NCI-H128 (cell line): Measurements from ENCODE around the gene FLRT2.

Source experiments
- DNase-seq: peaks from one replicate; lab custom pipeline; 2025; ENCODE audit not compliant: unreplicated experiment; lab: John Stamatoyannopoulos, UW

The FLRT2 gene

DNA sequence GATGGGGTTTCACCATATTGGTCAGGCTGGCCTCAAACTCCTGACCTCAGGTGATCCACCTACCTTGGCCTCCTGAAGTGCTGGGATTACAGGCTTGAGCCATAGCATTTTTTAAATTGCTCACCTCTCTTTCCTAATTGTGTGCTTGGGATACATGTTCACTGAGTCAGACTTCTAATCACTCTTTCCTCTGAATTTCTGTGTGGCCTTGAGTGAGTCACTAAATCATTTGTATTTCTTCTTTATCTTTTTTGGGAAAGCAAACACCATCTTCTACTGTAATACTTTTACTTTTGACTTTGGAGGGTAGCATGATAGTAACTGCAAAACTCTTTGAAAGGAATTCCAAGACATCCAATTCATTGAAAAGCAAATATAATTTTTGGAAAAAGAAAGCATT lies 60.8 kb downstream of the FLRT2 start:
- DNase-seq = no peak

DNA sequence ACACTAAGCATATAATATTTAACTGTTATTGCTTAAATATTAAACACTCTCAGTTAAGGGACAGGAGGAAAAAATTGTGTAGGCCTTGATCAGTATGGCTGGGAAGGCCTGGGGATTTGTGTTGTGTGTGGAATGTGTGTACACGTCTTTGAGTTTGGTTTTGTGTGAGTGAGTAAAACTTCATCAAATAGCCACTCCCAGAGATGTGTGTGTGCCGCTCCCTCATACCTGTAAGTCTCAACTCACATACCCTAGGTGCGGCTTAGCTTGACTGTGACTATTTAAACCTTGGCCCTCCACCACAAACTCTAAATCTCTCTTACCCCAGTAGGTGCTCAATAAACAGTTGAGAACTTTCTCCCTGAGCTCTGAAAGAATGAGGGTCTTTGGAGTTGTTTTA lies 64.3 kb downstream of the FLRT2 start:
- DNase-seq = no peak

DNA sequence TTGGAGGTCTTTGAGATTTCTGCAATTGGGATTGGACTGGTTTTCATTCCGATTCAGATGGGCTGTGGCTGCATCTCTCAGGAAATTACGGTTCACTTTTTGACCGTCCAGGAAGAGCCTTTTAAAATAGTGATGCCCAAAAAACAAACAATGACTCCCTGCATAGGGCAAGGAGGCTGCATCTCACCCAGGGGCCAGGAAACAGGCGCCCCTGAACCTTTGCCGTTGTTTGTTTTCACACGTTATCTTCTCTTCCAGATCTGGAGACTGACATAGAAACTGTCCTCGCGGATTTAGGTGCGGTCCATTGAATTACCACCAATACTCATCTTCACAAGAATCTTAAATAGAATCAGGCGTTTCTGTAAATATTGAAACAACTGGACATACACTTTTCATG lies 66.0 kb downstream of the FLRT2 start:
- DNase-seq = no peak

DNA sequence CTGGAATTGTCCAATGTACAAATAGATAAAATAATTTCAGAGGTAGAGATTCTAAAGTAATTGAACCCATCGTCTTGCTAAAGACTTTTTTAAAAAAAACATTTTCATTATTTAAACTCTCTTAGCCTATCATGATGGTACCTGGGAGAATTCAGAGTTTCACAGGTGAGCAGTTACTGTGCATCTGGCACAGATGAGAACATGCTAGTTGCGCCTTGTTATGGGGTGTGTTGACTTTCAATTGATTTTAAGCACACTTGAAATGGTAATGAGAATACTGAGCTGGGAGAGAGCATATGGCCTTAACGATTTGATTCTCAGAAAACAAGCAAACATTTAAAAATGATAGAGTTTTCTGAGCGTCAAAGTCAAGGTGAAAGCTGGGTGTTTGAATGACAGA lies 66.6 kb downstream of the FLRT2 start:
- peak; percentile 51 for DNase-seq

DNA sequence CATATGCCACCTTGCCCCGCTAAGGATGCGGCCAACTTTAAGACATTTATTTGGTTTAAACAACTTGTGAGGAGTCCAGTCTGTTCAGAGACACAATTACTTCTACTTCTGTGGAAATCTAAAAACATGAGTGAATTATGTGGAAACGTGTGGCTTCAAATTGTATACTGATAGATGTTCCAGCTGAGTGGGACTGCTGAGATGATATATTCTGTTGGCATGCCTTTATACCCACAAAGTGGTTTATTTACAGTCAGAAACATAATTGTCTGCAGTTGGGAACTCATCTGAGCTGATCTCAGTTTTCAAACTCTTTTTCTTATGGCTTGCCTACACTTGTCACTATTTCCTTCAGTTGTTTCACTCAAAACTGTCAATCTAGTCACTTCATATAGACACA lies 67.8 kb downstream of the FLRT2 start:
- no peak for DNase-seq

DNA sequence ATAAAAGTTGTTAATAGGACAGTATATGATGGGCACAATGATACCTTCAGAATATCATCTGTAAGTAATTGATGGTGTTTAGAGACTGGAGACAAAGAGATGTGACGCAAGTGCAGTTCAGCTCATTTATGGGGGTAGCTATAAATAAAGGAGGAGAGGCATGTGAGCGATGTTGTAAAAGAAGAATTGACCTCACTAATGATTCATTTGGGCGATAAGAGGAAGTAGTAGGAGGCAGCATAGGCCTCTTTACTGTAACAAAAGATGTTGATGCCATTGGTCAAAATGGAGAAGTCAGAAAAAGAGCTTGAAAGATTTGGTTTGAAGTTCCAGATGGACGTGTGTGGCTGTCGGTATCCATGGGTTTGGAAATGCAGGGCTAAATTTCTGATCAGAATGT lies 70.0 kb downstream of the FLRT2 start:
- no peak for DNase-seq

DNA sequence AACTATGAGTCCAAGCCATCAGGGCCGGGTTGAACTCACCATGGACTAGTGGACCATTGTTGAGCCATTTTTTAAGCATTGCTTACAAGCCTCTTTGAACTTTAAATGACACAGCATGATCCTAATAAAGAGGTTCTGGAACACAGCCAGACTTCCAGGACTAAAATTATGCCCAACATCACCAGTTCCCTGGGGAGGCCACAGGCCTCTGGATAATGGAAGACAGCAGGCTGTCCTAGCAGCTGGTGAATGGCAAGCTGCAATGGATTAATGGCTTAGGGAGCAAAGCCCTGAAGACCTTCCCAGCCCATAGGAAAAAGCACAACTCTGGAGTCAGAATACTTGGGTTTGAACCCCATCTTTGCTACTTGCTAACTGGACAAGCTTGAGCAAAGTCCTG lies 71.3 kb downstream of the FLRT2 start:
- peak; percentile 71 for DNase-seq

DNA sequence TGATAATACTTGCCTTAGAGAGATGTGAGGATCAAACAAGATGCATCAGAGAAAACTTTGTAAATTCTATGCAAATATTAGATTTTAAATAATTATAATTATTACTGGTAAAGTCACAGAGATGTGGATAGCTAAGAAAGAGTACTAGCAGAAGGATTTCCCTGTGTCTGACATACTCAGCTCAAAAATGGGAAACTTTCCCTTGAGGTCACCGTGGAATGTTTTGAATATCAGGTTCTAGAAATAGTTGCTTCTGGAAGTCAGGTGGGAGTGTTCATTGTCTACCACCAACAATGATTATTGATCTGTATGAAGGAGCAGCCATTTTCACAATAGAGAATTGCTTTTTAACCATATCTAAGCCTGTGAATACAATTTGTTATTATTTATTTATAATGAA lies 71.7 kb downstream of the FLRT2 start:
- DNase-seq = no peak

DNA sequence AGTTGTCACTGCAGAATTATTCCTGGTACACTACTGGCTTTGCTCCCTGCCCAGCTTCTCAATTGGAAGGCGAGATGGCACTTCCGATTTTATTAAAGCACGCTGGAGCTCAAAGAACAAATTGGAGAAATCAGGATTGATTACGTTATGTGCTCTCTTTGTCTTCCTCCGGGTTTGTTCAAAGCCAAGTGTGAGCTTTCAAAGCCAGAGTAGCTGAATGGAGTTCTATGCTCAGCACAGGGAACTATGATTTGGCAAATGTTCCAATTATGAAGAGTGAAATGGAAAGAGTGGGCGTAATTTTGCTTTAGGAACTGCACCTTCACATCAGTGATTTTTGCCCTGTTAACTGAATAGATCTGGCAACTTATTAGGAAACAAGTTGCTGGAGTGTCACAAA lies 72.4 kb downstream of the FLRT2 start:
- DNase-seq = no peak

DNA sequence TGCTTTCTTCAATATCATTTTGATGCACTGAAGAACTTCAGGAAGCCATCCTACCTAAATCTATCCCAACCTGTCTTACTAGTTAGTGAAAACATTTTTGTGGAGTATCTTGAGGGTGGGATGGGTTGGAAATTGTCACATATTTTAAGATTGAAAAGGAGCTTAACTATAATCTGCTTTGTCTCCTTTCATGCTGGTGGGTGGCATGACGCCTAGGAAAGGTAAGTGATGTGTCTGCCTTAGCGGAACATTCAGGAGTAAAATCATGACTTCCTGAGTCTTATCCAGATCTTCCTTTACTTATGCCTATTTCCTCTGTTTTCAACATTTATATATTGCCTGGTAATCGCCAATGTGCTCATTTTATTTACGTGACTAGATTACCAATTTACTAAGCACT lies 74.1 kb downstream of the FLRT2 start:
- DNase-seq = no peak

DNA sequence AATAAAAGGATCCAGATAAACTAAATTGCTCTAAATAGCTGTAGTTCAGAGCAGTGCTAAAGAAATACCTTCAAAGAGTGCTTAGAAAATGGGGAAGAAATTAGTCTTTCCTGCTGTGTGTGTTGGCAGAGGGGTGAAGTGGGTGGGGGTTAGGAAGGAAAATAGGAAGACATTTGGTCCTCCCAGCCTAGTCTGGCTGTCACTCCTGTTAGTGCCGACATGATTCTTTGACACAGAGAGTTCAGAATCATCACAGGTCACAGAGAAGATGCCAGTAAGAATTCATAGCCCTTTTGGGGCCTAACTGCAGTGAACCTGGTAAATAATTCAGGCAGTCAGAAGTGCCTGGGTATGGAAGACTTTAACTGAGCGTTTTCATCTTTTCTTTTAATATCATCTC lies 74.8 kb downstream of the FLRT2 start:
- DNase-seq = no peak

DNA sequence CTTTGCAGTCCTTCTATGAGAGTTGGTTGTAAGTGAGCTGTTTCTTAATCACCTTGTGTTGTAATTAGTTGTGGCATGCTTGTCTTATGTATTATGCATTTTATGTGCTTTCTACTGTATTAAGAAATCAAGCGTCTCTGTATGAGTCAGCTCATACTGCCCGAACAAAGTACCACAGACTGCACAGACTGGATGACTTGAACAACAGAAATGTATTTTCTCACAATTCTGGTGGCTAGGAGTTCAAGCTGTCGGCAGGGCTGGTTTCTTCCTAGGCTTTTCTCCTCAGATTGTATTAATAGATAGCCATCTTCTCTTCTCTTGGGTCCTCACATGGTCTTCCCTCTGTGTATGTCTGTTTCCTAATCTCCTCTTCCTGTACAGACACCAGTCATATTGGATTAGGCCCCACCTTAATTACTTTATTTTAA lies 77.7 kb downstream of the FLRT2 start:
- DNase-seq = no peak

DNA sequence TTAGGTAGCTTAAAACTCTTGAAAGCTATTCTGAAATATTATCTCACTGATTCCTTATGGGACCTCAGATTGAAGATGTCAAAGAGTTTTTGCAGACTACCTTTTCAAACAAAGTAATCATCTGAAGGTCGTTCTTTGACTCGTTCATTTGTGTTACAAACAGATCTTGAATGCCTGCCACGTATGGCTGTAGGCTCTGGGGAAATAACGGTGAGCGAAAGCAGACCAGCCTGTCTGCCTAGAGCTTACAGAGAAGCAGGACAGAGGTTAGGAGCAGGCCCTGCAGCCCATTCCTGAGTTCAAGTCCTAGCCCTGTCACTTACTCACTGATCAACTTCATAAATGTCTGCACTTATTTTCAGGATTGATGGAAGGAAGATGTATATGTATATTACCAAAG lies 83.6 kb downstream of the FLRT2 start:
- DNase-seq = no peak

DNA sequence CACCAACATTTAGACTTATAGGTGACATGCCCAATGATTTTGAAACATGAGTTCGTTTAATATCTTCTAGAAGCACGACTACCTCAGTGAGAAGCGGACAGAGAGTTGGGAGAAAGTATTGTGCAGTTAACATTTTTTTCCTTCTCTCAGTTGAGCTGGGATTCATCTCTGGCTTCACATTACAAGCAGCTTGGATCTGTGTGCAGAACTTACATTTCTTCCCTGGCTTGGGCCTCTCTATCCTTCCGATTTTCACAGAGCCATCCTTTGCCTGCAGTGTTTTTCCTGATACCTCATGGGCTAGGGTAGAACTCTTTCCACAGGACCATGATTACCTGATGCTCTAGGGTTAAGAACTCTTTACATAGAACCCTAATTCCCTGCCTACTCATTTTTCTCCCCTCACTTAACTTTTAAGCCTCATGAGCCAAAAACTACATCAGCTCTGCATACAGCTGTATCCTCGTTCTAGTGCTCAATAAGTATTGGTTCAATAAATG lies 86.5 kb downstream of the FLRT2 start:
- no peak for DNase-seq

DNA sequence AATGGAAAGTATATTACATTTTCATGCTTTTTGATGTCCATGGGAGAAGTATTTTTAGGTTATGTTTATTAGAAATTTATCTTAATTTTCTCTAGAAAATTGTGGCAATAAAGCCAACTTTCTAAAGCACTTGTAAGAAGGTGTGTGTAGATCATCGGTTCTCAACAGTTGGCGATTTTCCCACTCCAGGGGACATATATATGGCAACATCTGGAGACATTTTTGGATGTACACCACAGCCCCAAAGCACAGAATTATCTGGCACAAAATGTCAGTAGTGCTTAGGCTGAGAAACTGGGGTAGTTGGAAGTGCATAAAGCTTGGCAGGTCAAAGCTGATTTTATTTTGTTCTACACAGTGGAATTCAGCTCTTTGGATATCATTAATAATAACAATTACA lies 86.9 kb downstream of the FLRT2 start:
- no peak for DNase-seq

DNA sequence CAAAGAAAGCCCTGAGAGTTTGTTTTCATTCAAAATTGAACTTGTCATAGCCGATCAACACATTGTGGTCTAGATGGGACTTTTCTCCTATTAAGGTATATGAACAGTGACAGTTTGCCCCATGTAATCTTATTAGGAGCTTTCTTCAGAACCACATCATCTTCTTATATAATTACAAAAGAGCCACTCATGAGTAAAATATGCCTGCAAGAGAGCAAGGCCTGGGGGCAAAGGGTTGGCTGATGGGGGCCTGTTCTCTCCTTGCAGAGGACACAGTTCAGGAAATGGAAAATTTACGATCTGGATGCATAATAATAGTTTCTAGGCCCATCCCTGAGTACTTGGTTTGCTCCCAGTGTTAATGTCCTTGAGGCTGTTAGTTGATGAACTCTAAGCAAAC lies 87.8 kb downstream of the FLRT2 start:
- DNase-seq = no peak

DNA sequence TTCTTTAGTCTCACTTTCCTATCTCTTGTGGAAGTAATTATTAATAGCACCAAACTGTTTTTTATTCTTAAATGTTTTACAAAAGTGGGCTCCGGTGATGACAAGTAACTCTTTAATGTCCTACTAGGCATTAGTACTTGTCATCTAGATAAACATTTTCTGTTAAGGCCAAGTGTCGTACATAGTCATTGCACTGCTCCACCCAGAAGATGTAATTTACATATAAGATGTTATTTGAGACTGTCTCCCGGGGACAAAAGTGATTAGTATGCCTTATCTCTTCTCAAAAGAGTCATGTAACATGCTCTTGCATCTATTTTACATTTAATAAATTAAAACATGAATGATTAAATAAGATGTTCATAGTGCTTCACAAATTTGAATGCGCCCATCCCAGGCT lies 88.4 kb downstream of the FLRT2 start:
- no peak for DNase-seq

DNA sequence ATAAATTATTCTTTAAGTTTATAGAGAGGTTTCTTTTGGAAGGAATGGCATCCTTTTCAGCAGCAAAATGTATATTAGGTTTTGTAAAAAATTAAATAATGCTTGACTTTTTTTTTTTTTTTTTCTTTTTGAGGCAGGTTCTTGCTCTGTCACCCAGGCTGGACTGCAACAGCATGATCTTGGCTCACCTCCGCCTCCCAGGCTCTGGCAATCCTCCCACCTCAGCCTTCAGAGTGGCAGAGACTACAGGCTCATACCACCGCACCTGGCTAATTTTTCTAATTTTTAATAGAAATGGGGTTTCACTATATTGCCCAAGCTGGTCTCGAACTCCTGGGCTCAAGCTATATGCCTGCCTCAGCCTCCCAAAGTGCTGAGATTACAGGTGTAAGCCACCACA lies 89.0 kb downstream of the FLRT2 start:
- DNase-seq = no peak

DNA sequence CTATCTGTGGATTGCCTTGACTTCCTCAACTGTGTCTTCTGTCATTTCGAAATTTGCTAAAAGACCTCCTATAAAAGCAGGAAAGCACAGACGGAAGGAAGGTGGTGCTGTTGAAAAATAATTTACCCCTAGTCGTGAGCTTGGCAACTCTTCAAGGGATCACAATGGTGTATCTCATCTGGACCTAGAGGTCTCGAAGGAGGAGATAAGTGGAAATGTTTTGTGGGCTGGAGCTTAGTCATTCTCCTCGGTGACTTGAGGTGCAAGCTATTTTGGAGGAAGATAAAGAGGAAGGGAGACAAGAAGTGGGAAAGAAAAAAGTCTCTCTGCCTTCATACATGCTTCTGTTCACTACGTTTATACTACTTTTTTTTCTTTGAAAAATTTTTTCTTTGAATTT lies 89.9 kb downstream of the FLRT2 start:
- DNase-seq = no peak

DNA sequence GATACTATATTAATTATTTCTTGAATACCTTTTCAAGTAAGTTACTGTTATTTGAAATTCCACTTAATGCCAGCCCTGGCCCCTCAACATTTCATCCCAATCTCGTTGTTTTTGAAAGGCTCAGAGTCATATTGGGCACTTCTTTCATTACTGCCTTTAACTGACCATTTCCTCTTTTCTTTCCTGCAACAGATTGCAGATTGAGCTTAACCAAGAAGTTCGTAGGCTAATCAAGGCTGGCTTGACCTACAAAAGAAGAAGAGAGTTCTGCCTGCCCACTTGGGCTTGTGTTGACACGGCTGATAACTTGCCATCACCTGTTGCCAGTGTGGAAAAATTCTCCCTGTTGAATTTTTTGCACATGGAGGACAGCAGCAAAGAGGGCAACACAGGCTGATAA lies 91.0 kb downstream of the FLRT2 start:
- DNase-seq = no peak

DNA sequence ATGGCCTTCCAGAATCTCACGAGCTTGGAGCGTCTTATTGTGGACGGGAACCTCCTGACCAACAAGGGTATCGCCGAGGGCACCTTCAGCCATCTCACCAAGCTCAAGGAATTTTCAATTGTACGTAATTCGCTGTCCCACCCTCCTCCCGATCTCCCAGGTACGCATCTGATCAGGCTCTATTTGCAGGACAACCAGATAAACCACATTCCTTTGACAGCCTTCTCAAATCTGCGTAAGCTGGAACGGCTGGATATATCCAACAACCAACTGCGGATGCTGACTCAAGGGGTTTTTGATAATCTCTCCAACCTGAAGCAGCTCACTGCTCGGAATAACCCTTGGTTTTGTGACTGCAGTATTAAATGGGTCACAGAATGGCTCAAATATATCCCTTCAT lies 92.2 kb downstream of the FLRT2 start:
- no peak for DNase-seq

DNA sequence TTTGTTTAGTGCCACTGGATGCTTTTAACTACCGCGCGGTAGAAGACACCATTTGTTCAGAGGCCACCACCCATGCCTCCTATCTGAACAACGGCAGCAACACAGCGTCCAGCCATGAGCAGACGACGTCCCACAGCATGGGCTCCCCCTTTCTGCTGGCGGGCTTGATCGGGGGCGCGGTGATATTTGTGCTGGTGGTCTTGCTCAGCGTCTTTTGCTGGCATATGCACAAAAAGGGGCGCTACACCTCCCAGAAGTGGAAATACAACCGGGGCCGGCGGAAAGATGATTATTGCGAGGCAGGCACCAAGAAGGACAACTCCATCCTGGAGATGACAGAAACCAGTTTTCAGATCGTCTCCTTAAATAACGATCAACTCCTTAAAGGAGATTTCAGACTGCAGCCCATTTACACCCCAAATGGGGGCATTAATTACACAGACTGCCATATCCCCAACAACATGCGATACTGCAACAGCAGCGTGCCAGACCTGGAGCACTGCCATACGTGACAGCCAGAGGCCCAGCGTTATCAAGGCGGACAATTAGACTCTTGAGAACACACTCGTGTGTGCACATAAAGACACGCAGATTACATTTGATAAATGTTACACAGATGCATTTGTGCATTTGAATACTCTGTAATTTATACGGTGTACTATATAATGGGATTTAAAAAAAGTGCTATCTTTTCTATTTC lies 93.2 kb downstream of the FLRT2 start:
- DNase-seq = no peak

DNA sequence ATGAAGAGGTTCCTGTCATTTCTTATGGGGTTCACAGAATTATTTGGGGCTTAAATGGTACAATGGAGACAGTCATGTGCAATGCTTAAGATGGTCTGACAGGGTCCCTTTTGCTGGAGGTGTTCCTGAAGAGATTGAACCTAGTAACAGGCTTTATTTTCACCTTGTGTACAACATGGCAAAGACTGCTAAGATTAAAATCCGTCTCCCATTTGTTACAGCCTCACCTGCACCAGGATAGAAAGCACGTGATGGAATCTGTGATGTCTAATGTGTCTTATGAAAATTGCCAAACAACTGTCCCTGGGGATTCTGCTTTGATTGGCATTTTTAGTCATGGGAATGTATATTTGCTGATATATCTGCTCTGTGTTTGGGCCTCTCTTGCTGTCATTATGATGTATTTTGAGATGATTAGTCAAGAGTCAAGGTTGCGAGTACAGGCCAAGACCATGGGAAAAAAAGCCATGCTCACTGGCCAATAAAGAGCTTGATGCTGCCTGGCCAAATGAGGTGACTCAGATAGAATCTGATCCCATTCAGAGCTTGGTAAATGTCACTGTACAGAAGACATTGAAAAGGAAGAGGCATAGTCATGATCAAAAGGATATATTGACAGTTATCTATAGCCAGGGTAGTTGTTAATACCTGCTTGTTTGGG lies 96.1 kb downstream of the FLRT2 start:
- DNase-seq = no peak
